Kidney (tissue), 14 donors: ENCODE results near the gene CPLX1. TPM values are rescaled to one million over a fixed set of nuclear protein-coding genes. Genes with fewer than 3 reads are reported as not detected.

Experiments
- DNase-seq, 5 donors: peaks; one replicate each; pipeline ENCODE4 v3.0.0-alpha.2; 2013 to 2020
- FAIRE-seq: peaks from 2 replicates; lab custom pipeline; 2012; peaks lifted over from hg19 to GRCh38; lab: Jason Lieb, UNC
- H3K27ac ChIP-seq, 2 donors: one replicate each; pipeline ENCODE4 v1.7.0; 2013; ENCODE audit warnings: low read depth in 2 of 2, low read length in 2 of 2, inconsistent platforms in 1 of 2
- H3K27me3 ChIP-seq: one replicate; pipeline ENCODE4 v1.7.1; 2013; ENCODE audit warnings: low read length, inconsistent platforms; ENCODE audit not compliant: control insufficient read depth, insufficient read depth
- H3K36me3 ChIP-seq, 3 donors: one replicate each; pipeline versions ENCODE4 v1.7.0 to v1.7.1; 2013; ENCODE audit warnings: low read length in 3 of 3, control low read depth in 1 of 3, inconsistent platforms in 1 of 3; ENCODE audit not compliant: insufficient read depth in 3 of 3, control insufficient read depth in 2 of 3
- H3K4me1 ChIP-seq, 3 donors: one replicate each; pipeline versions ENCODE4 v1.7.0 to v1.7.1; 2013; ENCODE audit warnings: low read length in 3 of 3, inconsistent platforms in 1 of 3, low read depth in 1 of 3; ENCODE audit not compliant: control insufficient read depth in 2 of 3, insufficient read depth in 2 of 3
- H3K4me3 ChIP-seq, 3 donors: one replicate each; pipeline versions ENCODE4 v1.7.0 to v1.8.1; 2013; ENCODE audit warnings: low read length in 3 of 3, control low read depth in 1 of 3, inconsistent platforms in 1 of 3
- H3K9ac ChIP-seq, 3 donors: one replicate each; pipeline versions ENCODE4 v1.7.0 to v1.7.1; 2013; ENCODE audit warnings: low read length in 3 of 3, control low read depth in 1 of 3, inconsistent platforms in 1 of 3
- H3K9me3 ChIP-seq, 3 donors: one replicate each; pipeline versions ENCODE4 v1.7.0 to v1.7.1; 2013; ENCODE audit warnings: low read length in 3 of 3, control low read depth in 1 of 3, inconsistent platforms in 1 of 3; ENCODE audit not compliant: control insufficient read depth in 2 of 3, insufficient read depth in 1 of 3
- intact Hi-C: fragments of 100-400 bp; cut with DNase I; formaldehyde crosslinking; loops from one replicate; pipeline ENCODE4 v1.11.1; 2022
- polyA plus RNA-seq: library from polyadenylated mRNA; stranded (reverse); fragments of 350-450 nt; fragmentation: Illumina TruSeq; extraction: RNeasy Lipid Tissue Mini Kit (QIAGEN cat#74804); gene quantifications from one replicate; pipeline ENCODE4 v1.2.3, GENCODE V29; 2014; ENCODE audit warnings: low read depth, low replicate concordance; ENCODE audit not compliant: insufficient read depth
- total RNA-seq: library from RNA; stranded (reverse); fragmentation: NEBNext Ultra II Directional; extraction: Animal tissue kit (Norgen Biotek cat#: 25700); gene quantifications from one replicate; pipeline ENCODE4 v1.2.1, GENCODE V29; 2021
- TF ChIP-seq, protein P1 (sequence below): IDR thresholded peaks from 3 replicates; pipeline ENCODE4 v1.5.1; 2012; ENCODE audit warnings: mild to moderate bottlenecking, moderate library complexity, borderline replicate concordance; ENCODE audit not compliant: insufficient read depth; ENCODE audit errors: extremely low read depth
- donor health status: control.
- donor health status: control.
- donor health status: control.
- donor health status: control.
- donor health status: control.
- donor health status: DM: yes; HTN: yes; CAD: no.
- donor health status: Normal renal cell carcinoma (clear cell type).

Gene CPLX1
- total and polyA plus RNA-seq, 2 donors from 2014 or later: 3.9 to 10.2 TPM

- Histone ChIP-seq H3K36me3 (peaks cover 2 to 10% (median 6%) of the 10 kb centered on the region in 3 donors), H3K9me3 (no peaks in the 10 kb centered on the region), H3K4me3 (no peak overlapping the region), H3K27me3 (no peaks in the 10 kb centered on the region), H3K9ac (no peak overlapping the region), H3K27ac (no peak overlapping the region), H3K4me1 (no peaks in the 10 kb centered on the region)
- intact Hi-C loops: no loop called here
- FAIRE-seq: no peak
- DNase-seq: peak; percentile 48 to 69 (median 62)
- TF ChIP-seq, protein P1, sequence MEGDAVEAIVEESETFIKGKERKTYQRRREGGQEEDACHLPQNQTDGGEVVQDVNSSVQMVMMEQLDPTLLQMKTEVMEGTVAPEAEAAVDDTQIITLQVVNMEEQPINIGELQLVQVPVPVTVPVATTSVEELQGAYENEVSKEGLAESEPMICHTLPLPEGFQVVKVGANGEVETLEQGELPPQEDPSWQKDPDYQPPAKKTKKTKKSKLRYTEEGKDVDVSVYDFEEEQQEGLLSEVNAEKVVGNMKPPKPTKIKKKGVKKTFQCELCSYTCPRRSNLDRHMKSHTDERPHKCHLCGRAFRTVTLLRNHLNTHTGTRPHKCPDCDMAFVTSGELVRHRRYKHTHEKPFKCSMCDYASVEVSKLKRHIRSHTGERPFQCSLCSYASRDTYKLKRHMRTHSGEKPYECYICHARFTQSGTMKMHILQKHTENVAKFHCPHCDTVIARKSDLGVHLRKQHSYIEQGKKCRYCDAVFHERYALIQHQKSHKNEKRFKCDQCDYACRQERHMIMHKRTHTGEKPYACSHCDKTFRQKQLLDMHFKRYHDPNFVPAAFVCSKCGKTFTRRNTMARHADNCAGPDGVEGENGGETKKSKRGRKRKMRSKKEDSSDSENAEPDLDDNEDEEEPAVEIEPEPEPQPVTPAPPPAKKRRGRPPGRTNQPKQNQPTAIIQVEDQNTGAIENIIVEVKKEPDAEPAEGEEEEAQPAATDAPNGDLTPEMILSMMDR: peak; percentile 73
These were observed 83.1 kb downstream of the CPLX1 start for GRCh38 chr4:742742-743311.

GRCh38 chr4:742096-742741 lies 83.7 kb downstream of the CPLX1 start:
- no peak overlapping the region for H3K9ac ChIP-seq
- H3K27me3 ChIP-seq: no peaks in the 10 kb centered on the region
- H3K36me3 ChIP-seq: peaks cover 2 to 15% (median 9%) of the 10 kb centered on the region in 3 donors
- H3K27ac ChIP-seq: no peak overlapping the region
- H3K4me3 ChIP-seq: no peak overlapping the region
- FAIRE-seq (no peak), DNase-seq (no peak)
- TF ChIP-seq, protein P1: no peak
- H3K9me3 ChIP-seq: no peaks in the 10 kb centered on the region
- no peaks in the 10 kb centered on the region for H3K4me1 ChIP-seq
- intact Hi-C loops: no loop called here

DNA sequence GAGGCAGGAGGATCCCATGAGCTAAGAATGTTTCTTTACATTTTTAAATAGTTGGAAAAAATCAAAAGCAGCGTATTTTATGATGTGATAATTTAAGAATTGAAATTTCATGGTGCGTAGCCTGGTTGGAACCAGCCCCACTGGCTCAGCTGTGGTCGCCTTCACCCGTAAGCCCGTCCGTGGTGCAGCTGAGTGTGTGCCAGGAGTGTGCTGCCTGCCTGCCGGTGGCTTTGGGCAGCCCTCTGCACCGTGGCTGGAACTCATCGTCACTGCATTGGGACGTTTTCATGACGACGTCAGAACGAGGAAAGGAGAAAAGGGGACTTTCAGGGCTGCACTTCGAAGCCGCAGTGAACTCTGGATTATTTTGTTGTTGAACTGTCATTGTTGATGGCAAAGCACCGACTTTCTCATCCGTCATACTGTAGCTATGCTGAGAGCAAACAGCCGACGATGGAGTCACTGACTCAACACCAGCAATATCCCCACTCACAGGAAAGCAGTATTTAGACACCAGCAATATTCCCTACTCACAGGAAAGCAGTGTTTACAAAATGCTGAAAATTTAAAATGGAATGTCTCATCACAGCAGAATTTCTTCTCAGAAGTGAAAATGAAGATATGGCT lies 85.2 kb downstream of the CPLX1 start:
- peaks cover 2 to 18% (median 10%) of the 10 kb centered on the region in 3 donors for H3K36me3 ChIP-seq
- DNase-seq: no peak
- TF ChIP-seq, protein P1: no peak

More for the DNA sequence above, 85.2 kb downstream of the CPLX1 start:
- no peaks in the 10 kb centered on the region for H3K9me3 ChIP-seq
- intact Hi-C loops: no loop called here
- H3K27ac ChIP-seq: no peak overlapping the region
- no peaks in the 10 kb centered on the region for H3K27me3 ChIP-seq
- H3K4me1 ChIP-seq: no peaks in the 10 kb centered on the region
- H3K9ac ChIP-seq: no peak overlapping the region
- no peak for FAIRE-seq
- no peak overlapping the region for H3K4me3 ChIP-seq
